Occipital lobe (tissue), 2 donors: ENCODE results near the gene MED12L. TPM values are rescaled to one million over a fixed set of nuclear protein-coding genes. Genes with fewer than 3 reads are reported as not detected.

ENCODE experiments used
- DNase-seq: peaks from one replicate; lab custom pipeline; 2025; lab: John Stamatoyannopoulos, UW
- total RNA-seq: library from RNA; depleted of rRNA; stranded (reverse); fragments of >200 nt; gene quantifications from one replicate; pipeline ENCODE4 v1.2.3, GENCODE V29; 2014

Gene MED12L
- total RNA-seq, 1 donor from 2014 or later = 6.1 TPM

GRCh38 chr3:151293127-151293526, 207.7 kb downstream of the MED12L start:
- no peak for DNase-seq

DNA sequence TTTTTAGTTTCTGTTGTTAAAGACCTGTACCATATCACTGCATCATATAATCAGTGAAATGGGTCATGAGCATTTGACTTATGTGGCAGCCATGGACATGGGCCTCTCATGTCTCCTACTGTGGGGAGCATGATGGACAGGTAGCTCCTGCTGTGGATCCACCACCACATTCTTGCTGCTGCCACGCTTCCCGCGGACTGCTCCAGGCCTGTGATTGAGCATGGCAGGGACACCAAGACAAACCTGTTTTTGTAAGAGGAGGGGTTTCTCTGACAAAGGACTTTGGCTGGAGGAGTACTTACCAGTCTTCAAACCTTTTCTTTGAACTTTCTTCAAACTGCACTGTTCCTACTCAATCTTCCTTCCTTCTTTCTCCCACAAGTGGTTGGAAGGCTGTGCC, 210.8 kb downstream of the MED12L start:
- DNase-seq = no peak

DNA sequence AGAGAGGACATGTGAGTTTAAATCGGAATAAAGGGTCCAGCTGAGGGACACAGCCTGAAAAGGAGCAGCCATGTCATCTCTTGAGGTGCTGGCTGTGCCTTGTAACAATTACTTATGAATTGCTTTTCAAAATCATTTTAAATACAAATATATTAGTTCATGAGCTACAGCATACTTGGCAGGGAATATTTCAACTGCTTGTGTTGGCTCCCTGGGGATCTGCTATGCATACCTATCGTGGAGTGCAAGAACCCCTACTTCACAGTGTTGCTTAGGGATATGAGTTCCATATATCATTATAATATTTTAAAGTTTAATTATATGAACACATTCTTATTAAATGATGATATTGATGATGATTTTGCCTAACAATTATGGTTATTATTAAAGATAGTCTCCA, 212.0 kb downstream of the MED12L start:
- DNase-seq = no peak

- no peak for DNase-seq
Measured at GRCh38 chr3:151299006-151299405, 213.5 kb downstream of the MED12L start.

DNA sequence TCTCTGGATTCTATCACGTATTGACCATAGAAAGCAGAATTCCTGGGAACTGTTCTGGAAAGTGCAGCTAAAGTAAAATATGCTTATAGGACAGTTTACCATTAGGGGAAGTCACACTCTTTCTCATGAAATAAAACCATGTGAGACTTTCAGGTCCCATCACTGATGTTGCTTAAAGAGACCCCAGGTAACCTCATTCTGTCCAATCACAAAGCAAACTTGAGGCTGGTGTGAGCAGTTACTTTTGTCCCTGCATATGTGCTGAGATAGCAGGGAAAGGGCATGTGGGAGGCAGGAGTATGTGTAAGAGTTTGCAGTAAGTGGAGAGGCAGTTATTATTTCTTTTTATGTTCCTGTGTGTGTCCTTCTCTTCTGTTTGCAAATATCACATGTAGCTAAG, 215.1 kb downstream of the MED12L start:
- no peak for DNase-seq

DNA sequence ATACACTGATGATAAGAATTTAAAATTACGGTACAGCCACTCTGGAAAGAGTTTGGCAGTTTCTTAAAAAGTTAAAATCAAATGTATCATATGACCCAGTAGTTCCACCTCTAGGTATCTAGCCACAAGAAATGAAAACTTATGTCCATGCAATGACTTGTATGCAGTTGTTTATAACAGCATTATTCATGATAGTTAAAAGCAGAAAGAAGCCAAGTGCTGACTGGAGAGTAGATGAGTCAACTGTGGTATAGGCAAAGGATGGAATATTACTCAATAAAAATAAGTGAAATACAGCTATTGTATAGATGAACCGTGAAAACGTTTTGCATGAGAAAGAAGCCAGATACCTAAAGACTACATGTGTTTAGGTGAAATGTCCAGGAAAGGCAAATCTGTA, 216.3 kb downstream of the MED12L start:
- no peak for DNase-seq

- DNase-seq = no peak
Measured at GRCh38 chr3:151303751-151304150, 218.3 kb downstream of the MED12L start.

DNA sequence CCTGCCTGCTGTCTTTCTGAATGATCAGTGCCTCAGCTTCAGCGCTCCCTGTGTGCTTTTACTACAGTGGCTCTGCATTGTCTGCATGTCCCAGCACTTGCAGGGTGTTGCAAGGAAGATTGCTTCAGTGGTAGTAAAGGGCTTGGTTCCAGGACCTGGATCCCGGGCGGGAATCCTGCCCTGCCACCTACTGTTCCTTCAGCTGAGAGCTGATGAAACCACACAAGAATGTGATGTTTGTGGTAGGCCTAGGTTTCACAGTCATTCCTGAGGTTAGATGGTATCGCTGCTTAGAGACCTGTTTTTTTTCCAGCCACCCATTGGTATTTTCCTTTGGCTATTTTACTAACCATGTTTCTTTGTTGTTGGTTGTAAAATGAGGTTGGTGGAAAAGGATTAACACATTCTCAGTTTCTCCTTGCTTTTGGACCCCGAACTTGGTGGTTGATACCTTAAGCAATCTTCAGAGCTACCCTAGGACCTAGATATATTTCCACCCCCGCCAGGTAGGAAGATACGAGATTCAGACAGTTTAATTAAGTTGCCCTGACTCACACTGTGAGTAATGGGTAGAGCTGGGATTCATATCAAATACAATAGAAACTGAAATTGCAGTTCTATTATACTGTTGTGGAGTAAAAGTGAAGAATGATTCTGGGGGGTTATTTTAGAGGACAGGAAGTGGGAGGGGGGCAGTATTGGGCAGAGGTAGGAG, 219.8 kb downstream of the MED12L start:
- no peak for DNase-seq

DNA sequence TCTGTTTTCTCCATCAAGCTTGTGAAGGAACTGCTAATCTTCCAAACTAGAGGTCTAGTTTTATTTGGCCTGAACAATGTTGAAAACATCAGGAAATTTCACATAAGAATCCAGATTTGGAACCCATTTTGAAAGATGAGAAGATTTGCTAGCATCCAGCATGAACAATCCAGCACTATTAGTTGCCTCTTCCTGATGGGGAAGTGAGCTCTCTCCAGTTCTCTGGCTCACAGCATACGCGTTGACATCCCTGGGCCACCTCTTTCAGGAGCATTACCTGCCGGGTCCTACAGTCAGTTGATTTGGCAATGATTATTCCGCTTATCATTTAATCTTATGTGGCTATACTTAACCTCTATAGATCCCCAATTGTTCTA, 220.3 kb downstream of the MED12L start:
- DNase-seq = no peak

- DNase-seq = no peak
Measured at GRCh38 chr3:151306168-151306810, 220.8 kb downstream of the MED12L start.

GRCh38 chr3:151307131-151307530, 221.7 kb downstream of the MED12L start:
- DNase-seq = no peak

DNA sequence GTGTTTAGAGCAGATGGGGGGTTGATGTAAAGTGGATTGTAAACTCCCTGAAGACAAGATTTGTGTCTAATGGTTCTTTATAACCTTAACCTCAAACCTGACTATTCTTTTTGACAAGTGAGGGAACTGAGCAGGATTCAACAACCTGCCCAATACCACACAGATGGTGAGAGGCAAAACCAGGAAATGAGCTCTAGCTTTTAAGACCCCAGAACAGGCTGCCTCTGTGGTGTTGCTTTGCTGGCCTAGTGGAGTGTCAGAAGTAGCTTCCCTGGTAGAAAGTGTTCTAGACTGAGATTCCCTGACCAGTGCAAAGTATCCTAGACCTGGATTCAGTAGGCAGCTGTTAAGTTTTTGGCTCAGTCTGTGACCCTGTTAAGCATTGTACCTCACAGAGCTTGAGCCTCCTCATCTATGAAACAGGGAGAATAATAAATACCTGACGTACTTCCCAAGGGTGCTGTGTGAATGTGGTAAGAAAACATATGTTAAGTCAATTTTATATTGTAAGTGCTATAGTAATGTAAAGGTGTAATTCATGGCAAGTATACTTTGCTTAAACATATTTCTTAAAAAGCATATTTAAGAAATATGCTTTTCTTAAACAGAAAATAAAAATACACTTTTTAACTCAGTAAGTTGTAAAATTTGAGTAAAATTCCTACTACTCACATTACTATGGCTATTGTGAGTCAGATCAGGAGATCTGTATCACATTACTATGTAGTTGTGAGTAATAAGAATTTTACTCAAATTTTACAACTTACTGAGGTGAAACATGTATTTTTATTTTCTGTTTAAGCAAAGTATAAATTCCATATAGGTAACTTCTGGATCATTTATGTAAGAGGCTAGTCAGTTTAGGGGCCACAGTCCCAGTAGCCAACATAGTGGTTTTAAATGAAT, 222.4 kb downstream of the MED12L start:
- DNase-seq = no peak

- no peak for DNase-seq
Measured at GRCh38 chr3:151309566-151309965, 224.1 kb downstream of the MED12L start.

- no peak for DNase-seq
Measured at GRCh38 chr3:151312972-151313371, 227.5 kb downstream of the MED12L start.

- no peak for DNase-seq
Measured at GRCh38 chr3:151314137-151314536, 228.7 kb downstream of the MED12L start.

DNA sequence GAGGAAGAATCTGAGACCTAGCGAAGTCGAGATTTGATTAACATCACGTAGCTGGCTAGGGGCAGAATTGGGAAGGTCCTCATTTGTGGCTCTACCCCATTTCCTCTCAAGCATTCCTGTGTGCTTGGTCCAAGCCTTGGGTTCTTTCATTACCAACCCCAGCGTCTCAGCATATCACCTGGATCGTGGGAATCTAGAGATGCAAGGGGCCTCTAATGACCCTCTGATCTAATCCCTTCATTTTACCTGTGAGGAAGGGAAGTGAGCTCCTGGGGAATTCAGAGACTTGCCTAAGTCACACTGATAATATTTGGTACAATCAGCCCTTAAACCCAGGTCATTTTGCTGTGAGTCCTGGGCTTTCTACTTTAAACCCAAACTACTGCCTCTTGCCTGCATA, 229.1 kb downstream of the MED12L start:
- no peak for DNase-seq

DNA sequence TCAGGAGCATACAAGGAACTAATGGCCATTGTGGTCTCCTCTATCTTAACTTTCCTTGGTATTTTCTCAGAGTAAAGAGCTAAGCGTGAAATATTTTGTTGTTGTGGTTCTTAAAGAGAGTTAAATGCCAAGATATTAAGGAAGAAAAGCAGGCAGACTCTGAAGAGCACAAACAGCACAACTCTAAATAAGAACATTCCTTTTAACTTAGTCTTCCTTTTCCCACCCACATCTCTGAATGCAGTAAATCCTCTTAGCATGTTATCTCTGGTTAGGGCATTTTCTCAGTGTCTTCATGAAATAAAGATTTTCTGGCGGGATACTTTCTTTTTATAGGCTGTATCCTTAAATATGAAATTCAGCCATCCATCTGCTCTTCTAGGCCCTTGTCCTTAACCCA, 229.7 kb downstream of the MED12L start:
- DNase-seq = no peak

DNA sequence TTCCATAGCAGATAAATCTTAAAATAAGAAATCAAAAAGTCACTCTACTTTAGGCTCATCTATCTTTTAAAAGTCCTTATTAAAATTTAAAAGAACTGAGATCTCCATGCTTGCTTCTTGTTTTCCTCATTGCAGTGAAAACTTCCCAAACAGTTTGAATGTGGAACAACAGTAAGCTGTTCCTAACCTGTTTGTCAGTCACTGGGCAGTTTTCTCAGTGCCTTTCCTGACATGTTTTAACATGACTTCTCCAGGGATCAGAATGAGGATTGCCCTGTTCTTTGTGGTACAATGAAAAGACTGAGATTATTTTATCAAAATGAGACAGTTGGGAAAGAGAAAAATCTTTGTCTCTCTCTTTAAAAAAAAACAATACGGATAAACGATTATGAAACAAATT, 230.4 kb downstream of the MED12L start:
- DNase-seq = no peak

DNA sequence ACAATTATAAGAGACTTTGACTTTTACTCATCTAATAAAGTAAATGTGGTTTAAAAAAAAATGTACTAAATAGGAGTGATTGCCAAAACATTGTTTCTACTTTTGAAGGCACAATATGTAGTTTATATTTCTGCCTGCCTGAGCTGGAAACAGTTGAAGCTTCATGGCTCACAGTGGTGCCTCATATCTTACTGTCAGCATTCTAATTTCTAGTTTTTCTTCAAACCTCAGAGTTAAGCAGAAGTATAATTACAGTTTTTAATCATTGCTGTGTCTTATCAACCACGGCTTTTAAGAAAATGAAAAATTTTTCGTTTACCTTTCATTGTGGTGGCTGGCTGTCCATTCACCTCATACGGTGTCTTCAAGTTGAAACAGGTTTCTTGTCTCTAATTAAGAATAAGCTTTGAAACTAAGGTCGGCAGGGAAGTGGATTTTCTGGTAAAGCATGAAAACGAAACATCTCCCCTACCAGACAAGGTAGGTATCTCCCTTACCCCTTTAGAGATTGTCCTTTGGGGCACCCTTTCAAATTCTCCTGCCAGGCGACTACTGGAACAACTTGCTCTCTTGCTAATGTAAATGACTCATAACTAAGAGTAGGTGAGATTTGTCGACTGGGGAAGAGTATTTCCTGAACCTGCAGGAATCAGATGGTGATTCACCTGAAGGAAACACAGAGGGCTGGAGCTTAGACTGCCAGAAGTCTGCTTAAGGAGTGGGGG, 231.0 kb downstream of the MED12L start, which contains the start of gene GPR87:
GPR87 (minus strand) TSS at position 554 of the 725 bp plus-strand sequence. CDS start 16,720 bp downstream, outside the sequence.
- DNase-seq = no peak

DNA sequence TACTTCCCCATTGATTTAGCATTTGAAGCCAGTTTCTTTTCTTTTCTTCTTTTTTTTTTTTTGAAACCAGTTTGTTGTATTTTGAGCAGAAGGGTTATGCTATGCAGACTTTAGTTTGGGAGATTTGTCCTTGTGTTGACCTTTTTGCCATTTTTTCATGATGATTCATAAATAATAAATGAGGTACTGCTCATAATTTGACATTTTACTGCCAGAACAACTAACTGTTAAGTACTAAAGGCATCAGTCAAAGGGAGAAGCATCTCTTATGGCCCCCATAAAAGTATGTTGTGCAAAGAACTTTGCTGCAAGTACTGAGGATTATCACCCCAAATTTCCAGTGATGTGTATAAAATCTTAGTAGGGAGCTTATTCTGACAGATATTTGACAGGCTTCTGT, 232.8 kb downstream of the MED12L start:
- DNase-seq = no peak

GRCh38 chr3:151318991-151319390, 233.5 kb downstream of the MED12L start:
- no peak for DNase-seq

- DNase-seq = no peak
Measured at GRCh38 chr3:151319628-151320027, 234.2 kb downstream of the MED12L start.
